ENCODE data around the gene UTP11.

The UTP11 gene

GRCh38 chr1:38003261-38004250 is 9.0 kb upstream of the UTP11 start:
- no peak for DNase-seq

GRCh38 chr1:38004284-38005108 is 8.0 kb upstream of the UTP11 start:
- DNase-seq = no peak

- no peak for DNase-seq
Observed at GRCh38 chr1:38005195-38006007, 7.1 kb upstream of the UTP11 start, which contains the start of gene FHL3. TSS of gene FHL3 (minus strand) at chr1:38005514. CDS start at chr1:37999412, 6,102 bp downstream.

GRCh38 chr1:38006008-38006828 is 6.3 kb upstream of the UTP11 start:
- DNase-seq = no peak

GRCh38 chr1:38009088-38009840 is 3.3 kb upstream of the UTP11 start:
- DNase-seq = no peak

GRCh38 chr1:38009841-38010180 is 2.7 kb upstream of the UTP11 start:
- no peak for DNase-seq

GRCh38 chr1:38013227-38013622 is 691 bp downstream of the UTP11 start:
- DNase-seq = no peak

GRCh38 chr1:38014171-38014570 is 1.6 kb downstream of the UTP11 start:
- no peak for DNase-seq

- DNase-seq = no peak
Observed at GRCh38 chr1:38014724-38015424, 2.3 kb downstream of the UTP11 start.

- DNase-seq = no peak
Observed at GRCh38 chr1:38015978-38016725, 3.6 kb downstream of the UTP11 start.

- no peak for DNase-seq
Observed at GRCh38 chr1:38018864-38019343, 6.4 kb downstream of the UTP11 start.

- DNase-seq = no peak
Observed at GRCh38 chr1:38020396-38020795, 7.9 kb downstream of the UTP11 start.

GRCh38 chr1:38021969-38022368 is 9.4 kb downstream of the UTP11 start:
- no peak for DNase-seq

- no peak for DNase-seq
Observed at GRCh38 chr1:38022810-38023209, 10.3 kb downstream of the UTP11 start.

- no peak for DNase-seq
Observed at GRCh38 chr1:38025233-38025632, 12.7 kb downstream of the UTP11 start.

GRCh38 chr1:38025664-38026063 is 13.1 kb downstream of the UTP11 start:
- DNase-seq = no peak

- DNase-seq = no peak
Observed at GRCh38 chr1:38026592-38027200, 14.2 kb downstream of the UTP11 start.

GRCh38 chr1:38027201-38028104 is 14.9 kb downstream of the UTP11 start:
- DNase-seq = no peak

All from NCI-H2081 treated with DMSO at 0.1 percent for 48 hours (cell line).